ENCODE data around the gene NUP93.

Gene NUP93

DNA sequence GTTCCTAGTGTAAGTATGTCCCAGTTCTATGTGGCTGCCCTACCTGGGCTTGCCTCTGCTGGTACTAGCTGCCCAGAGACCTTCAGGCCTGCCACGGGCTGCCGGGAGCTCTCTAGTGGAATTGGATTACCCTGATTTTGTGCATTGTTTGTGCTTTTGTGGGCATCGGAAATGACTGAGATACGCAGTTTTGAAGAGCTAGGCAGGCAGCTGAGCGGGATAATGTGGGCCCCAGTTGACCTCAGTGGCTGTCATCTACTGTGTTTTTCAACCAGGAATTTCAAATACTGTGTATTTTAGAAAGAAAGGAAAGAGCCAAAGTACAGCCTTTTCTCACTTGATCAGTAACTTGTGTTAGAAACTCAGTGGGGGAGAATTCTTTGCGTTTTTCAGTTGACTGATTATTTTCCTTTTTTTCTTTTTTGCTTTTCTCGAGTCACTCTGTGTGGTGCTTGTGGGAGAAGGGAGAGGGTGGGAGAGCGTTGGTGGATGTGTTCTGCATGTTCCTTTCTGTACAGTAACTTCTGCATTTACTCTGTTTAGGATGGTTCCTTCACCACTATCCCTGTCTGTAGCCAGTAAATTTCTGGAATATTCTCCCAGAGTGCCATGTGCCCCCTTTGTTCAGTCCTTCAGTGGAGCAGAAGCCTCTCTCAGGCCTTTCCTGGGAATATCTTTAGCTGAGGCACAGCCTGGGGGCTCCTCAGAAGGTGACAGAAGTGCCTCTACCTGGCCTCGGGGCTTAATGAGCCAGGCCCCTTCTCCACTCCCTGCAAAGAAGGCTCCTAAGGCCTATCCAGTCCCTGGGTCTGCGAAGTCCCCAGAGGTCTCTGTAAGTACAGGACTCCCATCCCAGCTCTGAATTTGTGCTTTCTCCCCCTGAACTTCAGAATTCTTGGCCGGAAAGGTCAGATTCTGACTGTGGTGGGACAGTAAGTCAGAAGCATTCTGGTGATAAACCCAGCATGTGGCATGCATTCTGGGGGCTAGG, 120.1 kb downstream of the NUP93 start:
- Histone ChIP-seq H3K36me3 (replicated peaks) (peaks cover 9% of the 10 kb centered on the region), H3K9me3 (no peaks in the 10 kb centered on the region), H3K4me3 (no peak overlapping the region), H3K27me3 (ENCODE audit: low read depth) (no peaks in the 10 kb centered on the region), H3K4me1 (no peaks in the 10 kb centered on the region)
- in situ Hi-C loops (cut with MboI; ENCODE audit: low sequenced_read_pairs), result no loop called here
- no peak for DNase-seq (ENCODE audit: low spot score in 2 of 2)

DNA sequence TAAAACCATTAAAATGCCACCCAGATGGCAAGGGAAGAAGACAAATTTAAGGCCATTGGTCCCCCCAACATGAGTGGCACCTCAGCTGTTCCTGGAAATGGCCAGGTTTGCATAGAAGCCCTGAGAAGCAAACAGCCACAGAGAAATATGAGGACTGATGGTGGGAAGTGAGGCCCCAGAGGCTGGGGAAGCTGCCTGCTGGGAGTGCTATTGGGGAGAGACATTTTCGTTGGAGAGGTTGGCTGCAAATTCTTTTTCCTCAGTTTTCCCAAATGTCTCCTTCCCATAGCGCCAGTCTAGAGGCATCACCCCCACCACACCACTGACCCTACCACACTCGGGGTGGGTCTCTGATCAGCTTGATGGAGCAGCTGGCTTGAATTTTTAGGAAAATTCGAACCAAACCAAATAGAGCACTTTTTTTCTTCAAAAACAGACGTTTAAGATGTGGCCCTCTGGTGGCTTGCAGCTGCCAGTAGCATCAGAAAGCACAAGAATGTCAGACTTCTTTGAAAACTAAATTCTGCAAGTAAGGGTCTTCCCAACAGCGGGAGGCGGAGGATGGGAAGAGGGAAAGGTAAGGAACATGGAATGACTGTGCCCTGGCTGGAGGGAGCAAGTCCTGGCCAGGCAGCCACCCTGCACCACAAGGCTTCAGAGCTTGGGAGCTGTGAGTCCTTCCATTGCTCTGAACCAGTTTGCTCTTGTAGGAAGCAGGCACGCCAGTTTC, 121.9 kb downstream of the NUP93 start:
- peak in 1 of 2 experiments; percentile 26 for DNase-seq (ENCODE audit: low spot score in 2 of 2)
- in situ Hi-C loops (cut with MboI; ENCODE audit: low sequenced_read_pairs), result no loop called here
- Histone ChIP-seq H3K36me3 (replicated peaks) (no peaks in the 10 kb centered on the region), H3K4me3 (no peak overlapping the region), H3K27me3 (ENCODE audit: low read depth) (no peaks in the 10 kb centered on the region), H3K9me3 (no peaks in the 10 kb centered on the region), H3K4me1 (no peaks in the 10 kb centered on the region)

DNA sequence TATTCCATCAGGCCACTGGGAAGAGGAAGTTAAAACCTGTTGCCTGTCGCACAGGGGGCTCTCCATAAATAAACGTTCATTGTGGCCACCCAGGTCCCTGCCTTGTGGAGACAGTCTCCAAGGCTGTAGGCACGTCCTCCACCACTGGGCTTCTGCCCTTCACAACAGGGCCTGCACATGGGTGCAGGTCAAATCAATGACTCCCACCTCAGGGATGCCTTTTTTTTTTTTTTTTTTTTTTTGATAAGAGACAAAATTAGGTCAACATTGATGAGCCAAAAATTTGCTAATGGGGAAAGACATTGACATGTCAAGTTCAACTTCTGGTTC, 122.4 kb downstream of the NUP93 start:
- no peaks in the 10 kb centered on the region for H3K9me3 ChIP-seq
- H3K4me3 ChIP-seq, result no peak overlapping the region
- no peaks in the 10 kb centered on the region for H3K4me1 ChIP-seq
- in situ Hi-C loops (cut with MboI; ENCODE audit: low sequenced_read_pairs), result no loop called here
- DNase-seq (ENCODE audit: low spot score in 2 of 2), result no peak
- no peaks in the 10 kb centered on the region for H3K27me3 ChIP-seq (ENCODE audit: low read depth)
- no peaks in the 10 kb centered on the region for H3K36me3 ChIP-seq (replicated peaks)

- no peak for DNase-seq (ENCODE audit: low spot score in 2 of 2)
- Histone ChIP-seq H3K27me3 (ENCODE audit: low read depth) (no peaks in the 10 kb centered on the region), H3K4me3 (no peak overlapping the region), H3K4me1 (no peaks in the 10 kb centered on the region), H3K9me3 (no peaks in the 10 kb centered on the region), H3K36me3 (replicated peaks) (no peaks in the 10 kb centered on the region)
- in situ Hi-C loops (cut with MboI; ENCODE audit: low sequenced_read_pairs), result no loop called here
Observed at GRCh38 chr16:56852968-56853367, 123.0 kb downstream of the NUP93 start.

DNA sequence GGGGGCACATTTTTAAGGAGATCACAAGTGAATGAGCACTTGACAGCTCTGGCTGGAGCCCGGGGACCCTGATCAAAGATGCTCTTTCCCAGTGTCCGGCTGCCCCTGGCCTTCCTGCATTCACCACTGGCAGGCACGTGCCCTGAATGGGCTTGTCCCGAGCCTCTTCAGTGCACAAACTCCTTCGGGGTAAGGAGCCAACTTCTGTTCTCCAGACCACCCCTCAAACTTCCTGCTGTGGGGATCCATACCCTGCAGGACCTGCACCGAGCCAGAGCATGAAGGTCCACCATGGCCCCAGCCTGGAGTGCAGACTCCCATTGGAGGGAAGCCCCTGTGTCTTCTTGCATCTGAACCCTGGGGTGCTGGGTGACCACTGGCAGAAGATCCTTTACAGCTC, 125.3 kb downstream of the NUP93 start:
- no peaks in the 10 kb centered on the region for H3K27me3 ChIP-seq (ENCODE audit: low read depth)
- H3K9me3 ChIP-seq, result no peaks in the 10 kb centered on the region
- H3K36me3 ChIP-seq (replicated peaks), result no peaks in the 10 kb centered on the region
- in situ Hi-C loops (cut with MboI; ENCODE audit: low sequenced_read_pairs), result no loop called here
- H3K4me3 ChIP-seq, result no peak overlapping the region
- no peak for DNase-seq (ENCODE audit: low spot score in 2 of 2)
- peaks cover 5% of the 10 kb centered on the region for H3K4me1 ChIP-seq

- DNase-seq (ENCODE audit: low spot score in 2 of 2), result no peak
- Histone ChIP-seq H3K9me3 (no peaks in the 10 kb centered on the region), H3K4me1 (peaks cover 13% of the 10 kb centered on the region), H3K4me3 (no peak overlapping the region), H3K27me3 (ENCODE audit: low read depth) (no peaks in the 10 kb centered on the region), H3K36me3 (replicated peaks) (no peaks in the 10 kb centered on the region)
- in situ Hi-C loops (cut with MboI; ENCODE audit: low sequenced_read_pairs), result no loop called here
Observed at GRCh38 chr16:56855946-56856345, 126.0 kb downstream of the NUP93 start.

DNA sequence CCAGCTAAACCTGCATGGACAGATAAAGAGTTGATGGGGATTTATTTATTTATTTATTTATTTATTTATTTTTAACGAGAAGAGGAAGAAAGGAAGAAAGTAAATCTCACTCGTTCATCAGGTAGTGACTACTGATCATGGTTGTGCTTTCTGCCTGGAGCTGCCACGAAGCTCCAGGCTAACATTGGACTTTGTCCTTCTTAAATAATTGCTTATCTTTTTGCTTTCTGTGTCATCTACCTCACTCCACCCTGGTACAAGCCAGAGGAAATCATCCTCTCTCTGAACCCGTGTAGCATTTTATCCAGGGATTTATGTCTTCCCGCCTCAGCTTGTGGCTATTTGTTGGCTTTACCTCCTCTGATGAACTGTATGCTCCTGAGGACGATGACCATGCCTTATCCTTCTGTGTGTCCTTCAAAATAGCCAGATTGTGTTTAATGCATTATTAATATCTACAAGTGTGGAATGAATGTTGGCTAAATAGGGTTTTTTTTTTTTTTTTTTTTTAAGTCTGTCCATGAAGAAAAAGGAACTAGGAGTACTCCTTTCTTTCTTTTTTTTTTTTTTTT, 127.0 kb downstream of the NUP93 start:
- Histone ChIP-seq H3K4me3 (no peak overlapping the region), H3K4me1 (peaks cover 20% of the 10 kb centered on the region), H3K36me3 (replicated peaks) (no peaks in the 10 kb centered on the region), H3K27me3 (ENCODE audit: low read depth) (no peaks in the 10 kb centered on the region), H3K9me3 (no peaks in the 10 kb centered on the region)
- DNase-seq (ENCODE audit: low spot score in 2 of 2), result no peak
- in situ Hi-C loops (cut with MboI; ENCODE audit: low sequenced_read_pairs), result no loop called here

DNA sequence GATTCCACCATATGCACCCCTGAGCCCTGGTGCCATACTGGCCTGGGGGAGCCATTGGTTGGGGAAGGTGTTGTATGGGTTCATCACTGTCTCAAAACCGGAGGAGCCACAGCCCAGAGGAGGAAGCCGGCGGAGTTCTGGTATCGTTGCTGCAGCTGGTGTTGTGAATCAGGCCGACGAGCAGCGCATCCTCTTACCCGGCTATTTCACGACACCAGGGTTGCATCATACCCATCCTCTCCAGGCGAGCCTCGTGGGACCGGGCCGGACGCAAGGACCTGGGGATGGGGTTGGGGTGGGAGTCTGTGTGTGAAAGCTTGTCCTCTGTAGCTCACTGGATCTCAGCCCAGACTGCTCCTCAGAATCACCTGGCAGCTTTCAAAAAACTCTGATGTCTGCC, 128.4 kb downstream of the NUP93 start:
- Histone ChIP-seq H3K9me3 (no peaks in the 10 kb centered on the region), H3K36me3 (replicated peaks) (no peaks in the 10 kb centered on the region), H3K27me3 (ENCODE audit: low read depth) (no peaks in the 10 kb centered on the region), H3K4me1 (peaks cover 30% of the 10 kb centered on the region), H3K4me3 (no peak overlapping the region)
- in situ Hi-C loops (cut with MboI; ENCODE audit: low sequenced_read_pairs), result no loop called here
- DNase-seq (ENCODE audit: low spot score in 2 of 2), result no peak

DNA sequence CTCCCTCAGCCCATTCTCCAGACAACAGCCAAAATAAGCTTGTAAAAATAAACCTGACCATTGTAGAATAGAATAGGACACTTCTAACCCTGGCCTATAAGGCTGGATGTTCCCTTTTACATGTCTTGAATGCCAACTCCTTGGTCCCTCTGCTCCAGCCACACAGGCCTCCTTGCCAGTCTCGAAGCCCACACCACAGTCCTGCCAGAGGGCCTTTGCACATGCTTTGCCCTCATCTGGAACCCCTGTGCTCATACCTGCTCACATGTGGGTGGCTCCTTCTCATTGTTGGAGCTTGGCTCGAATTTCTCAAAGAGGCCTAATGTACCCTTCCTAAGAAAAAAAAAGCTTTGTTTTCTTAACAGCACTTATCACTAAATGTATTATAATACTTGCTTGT, 129.7 kb downstream of the NUP93 start:
- in situ Hi-C loops (cut with MboI; ENCODE audit: low sequenced_read_pairs), result no loop called here
- H3K4me1 ChIP-seq, result peaks cover 35% of the 10 kb centered on the region

DNA sequence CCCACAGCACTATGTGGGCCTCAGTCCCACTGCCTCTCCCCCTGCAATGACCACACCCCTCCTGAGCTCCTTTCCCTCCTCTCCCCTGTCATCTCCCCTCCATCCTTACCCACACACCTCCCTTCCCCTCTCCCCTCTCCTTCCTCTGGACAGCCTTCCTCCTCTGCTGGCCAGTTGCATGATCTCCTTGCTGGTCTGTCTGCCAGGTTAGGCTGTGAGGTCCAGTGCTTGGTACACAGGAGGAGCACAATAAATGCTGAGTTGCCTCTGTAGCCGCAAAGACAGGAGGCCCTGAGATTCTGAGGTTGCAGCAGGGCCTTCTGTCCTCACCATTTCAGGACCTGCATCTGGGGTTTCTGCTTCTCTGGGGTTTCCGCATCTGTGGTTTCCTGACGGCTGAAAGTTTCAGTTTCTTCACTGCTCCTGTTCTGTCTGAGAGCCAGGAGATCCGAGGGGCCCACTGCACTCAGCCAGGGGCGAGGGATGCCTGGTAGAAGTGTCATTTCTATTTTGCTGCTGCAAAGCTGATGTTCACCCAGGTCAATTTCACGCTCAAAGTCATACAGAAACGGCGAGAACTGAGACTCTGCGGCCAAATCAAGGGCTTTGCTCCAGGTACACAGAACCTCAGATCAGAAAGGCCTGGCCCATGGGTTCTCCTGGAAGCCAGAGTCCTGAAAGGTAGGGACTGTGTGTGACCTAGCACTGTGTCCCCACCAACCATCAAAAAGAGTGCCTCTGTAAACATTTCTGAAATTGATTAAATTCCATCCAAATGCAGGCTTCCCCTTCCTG, 130.5 kb downstream of the NUP93 start:
- Histone ChIP-seq H3K9me3 (no peaks in the 10 kb centered on the region), H3K36me3 (replicated peaks) (no peaks in the 10 kb centered on the region), H3K4me1 (peaks cover 41% of the 10 kb centered on the region), H3K4me3 (no peak overlapping the region), H3K27me3 (ENCODE audit: low read depth) (no peaks in the 10 kb centered on the region)
- in situ Hi-C loops (cut with MboI; ENCODE audit: low sequenced_read_pairs), result no loop called here
- DNase-seq (ENCODE audit: low spot score in 2 of 2), result no peak

More for the DNA sequence above, 129.7 kb downstream of the NUP93 start:
- DNase-seq (ENCODE audit: low spot score in 2 of 2), result no peak
- H3K27me3 ChIP-seq (ENCODE audit: low read depth), result no peaks in the 10 kb centered on the region
- no peaks in the 10 kb centered on the region for H3K36me3 ChIP-seq (replicated peaks)
- no peaks in the 10 kb centered on the region for H3K9me3 ChIP-seq
- no peak overlapping the region for H3K4me3 ChIP-seq

DNA sequence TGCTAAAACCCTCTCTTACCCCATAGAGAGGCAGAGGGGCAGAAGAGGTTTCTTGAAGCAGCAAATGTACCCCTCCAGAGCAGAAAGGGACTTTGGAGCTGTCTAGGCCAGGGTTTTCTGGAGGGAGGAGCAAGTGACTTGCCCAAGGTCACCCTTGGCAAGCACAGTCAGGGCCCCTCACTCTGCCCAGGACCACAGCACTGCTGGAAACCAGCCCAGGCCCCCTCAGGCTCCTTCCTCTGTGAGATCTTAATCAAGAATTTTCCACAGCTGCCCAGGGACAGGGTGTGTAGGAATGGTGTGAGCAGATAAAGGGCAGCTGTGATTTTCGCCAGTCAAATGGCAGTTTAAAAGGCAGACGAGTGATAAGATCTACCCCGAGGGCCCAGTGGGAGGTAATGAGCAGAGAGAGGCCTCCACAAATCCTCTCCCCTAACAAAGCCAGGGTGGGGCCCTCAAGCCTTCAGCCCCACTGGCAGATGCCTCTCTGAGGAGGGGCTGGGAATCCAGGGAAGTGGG, 131.2 kb downstream of the NUP93 start:
- DNase-seq (ENCODE audit: low spot score in 2 of 2), result peak; percentile 97 to 98
- H3K4me3 ChIP-seq, result no peak overlapping the region
- H3K4me1 ChIP-seq, result peaks cover 41% of the 10 kb centered on the region
- H3K36me3 ChIP-seq (replicated peaks), result no peaks in the 10 kb centered on the region
- H3K9me3 ChIP-seq, result no peaks in the 10 kb centered on the region
- in situ Hi-C loops (cut with MboI; ENCODE audit: low sequenced_read_pairs), result no loop called here
- H3K27me3 ChIP-seq (ENCODE audit: low read depth), result no peaks in the 10 kb centered on the region

- H3K36me3 ChIP-seq (replicated peaks), result no peaks in the 10 kb centered on the region
- in situ Hi-C loops (cut with MboI; ENCODE audit: low sequenced_read_pairs), result no loop called here
- H3K4me1 ChIP-seq, result peaks cover 41% of the 10 kb centered on the region
- peak; percentile 62 to 79 for DNase-seq (ENCODE audit: low spot score in 2 of 2)
- no peaks in the 10 kb centered on the region for H3K9me3 ChIP-seq
- no peak overlapping the region for H3K4me3 ChIP-seq
- no peaks in the 10 kb centered on the region for H3K27me3 ChIP-seq (ENCODE audit: low read depth)
Observed at GRCh38 chr16:56861756-56862155, 131.8 kb downstream of the NUP93 start.

DNA sequence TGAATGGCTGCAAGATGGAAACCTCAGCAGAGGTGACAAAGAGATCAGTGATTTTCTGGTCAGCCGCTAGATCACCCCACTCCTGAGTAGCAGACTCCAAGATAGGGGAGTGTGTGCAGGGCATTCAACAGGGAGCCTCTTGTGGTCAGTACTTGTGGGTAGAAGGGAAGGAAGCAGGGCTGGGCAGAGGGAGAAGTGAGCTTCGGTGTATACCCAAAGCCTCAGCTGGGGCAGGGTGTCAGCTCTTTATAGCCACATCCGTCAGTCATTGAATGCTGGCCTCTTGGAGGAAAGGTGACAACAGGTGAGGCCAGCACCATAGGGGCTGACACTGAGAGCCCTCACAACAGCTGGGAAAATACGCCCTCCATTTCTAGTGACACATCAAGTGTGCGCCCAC, 132.8 kb downstream of the NUP93 start:
- H3K27me3 ChIP-seq (ENCODE audit: low read depth), result no peaks in the 10 kb centered on the region
- DNase-seq (ENCODE audit: low spot score in 2 of 2), result no peak
- no peaks in the 10 kb centered on the region for H3K36me3 ChIP-seq (replicated peaks)
- H3K4me3 ChIP-seq, result no peak overlapping the region
- no peaks in the 10 kb centered on the region for H3K9me3 ChIP-seq
- in situ Hi-C loops (cut with MboI; ENCODE audit: low sequenced_read_pairs), result no loop called here
- H3K4me1 ChIP-seq, result peaks cover 46% of the 10 kb centered on the region
